BE2C (cell line): ENCODE data around the gene PAPPA2.

Source experiments
- DNase-seq: peaks from one replicate; pipeline ENCODE4 v3.0.0-alpha.2; 2020
- H3K27me3 ChIP-seq: fragments of 250-450 bp; sonication (Bioruptor Pico); 2 replicates; pipeline ENCODE4 v1.5.1; 2020; ENCODE audit warnings: mild to moderate bottlenecking
- H3K36me3 ChIP-seq: fragments of 250-450 bp; sonication (Bioruptor Pico); 2 replicates; pipeline ENCODE4 v1.5.1; 2020; ENCODE audit warnings: mild to moderate bottlenecking
- H3K4me1 ChIP-seq: fragments of 250-450 bp; sonication (Bioruptor Pico); 2 replicates; pipeline ENCODE4 v1.5.1; 2020
- H3K4me3 ChIP-seq: 2 replicates; pipeline ENCODE4 v1.5.1; 2011; ENCODE audit warnings: low read depth, low read length
- H3K9me3 ChIP-seq: fragments of 250-450 bp; sonication (Bioruptor Pico); 2 replicates; pipeline ENCODE4 v1.5.1; 2020
- TF ChIP-seq, protein P1 (sequence below): IDR thresholded peaks from 2 replicates; pipeline ENCODE4 v1.5.1; 2012; ENCODE audit warnings: mild to moderate bottlenecking, low read depth, low read length

The PAPPA2 gene

DNA sequence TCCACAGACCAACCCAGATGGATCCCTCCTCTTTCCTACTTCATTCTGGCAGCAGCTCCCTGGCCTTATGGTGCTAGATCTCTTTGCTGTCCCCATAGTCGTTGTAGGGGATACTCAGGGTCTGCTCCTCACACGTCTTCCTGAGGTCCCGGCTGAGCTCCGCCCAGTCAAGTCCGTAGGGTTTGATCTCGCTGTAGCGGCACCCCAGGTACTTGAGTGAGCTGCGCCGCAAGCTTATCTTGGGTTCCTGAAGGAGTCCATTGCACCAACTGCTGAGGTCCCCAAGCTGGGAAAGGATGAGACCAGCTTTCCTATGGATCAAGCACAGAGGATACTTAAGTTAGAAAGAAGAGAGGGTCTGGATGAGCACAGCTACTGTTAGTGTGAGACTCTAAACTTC, 401.2 kb downstream of the PAPPA2 start:
- DNase-seq: no peak

DNA sequence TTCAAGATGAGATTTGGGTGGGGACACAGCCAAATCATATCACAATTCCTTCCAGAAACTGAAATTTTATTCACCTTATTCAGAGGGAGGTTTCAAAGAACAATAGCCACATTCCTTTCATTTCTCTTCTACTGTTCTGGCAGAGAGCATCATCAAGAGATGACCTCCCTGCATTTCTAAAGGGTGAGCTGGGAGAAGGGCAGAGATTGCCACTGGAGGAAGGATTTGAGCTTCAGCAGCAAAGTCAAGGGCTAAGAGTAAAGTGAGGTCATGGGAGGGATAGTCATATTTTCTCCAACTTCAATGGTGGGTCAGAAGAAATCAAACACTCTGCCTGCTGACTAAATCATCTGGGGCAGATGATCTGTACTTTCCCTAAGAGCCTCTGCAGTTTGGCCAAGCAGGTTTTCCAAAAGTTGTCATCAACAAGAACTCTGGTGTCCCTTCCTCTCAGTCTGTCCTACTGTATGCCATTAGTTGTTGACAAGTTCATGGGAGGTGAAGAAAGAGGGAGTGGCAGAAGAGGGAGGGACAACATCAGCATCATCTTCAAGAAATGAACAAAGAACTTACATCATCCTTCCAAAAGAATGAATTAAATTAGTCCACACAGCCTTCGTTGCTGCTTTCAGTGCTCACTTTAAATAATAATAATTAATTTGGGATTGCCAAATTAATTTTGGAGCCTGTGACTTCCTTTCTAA, 403.2 kb downstream of the PAPPA2 start:
- H3K4me3 ChIP-seq: no peak overlapping the region
- H3K36me3 ChIP-seq: no peaks in the 10 kb centered on the region
- no peak for DNase-seq
- no peaks in the 10 kb centered on the region for H3K9me3 ChIP-seq
- TF ChIP-seq, protein P1, sequence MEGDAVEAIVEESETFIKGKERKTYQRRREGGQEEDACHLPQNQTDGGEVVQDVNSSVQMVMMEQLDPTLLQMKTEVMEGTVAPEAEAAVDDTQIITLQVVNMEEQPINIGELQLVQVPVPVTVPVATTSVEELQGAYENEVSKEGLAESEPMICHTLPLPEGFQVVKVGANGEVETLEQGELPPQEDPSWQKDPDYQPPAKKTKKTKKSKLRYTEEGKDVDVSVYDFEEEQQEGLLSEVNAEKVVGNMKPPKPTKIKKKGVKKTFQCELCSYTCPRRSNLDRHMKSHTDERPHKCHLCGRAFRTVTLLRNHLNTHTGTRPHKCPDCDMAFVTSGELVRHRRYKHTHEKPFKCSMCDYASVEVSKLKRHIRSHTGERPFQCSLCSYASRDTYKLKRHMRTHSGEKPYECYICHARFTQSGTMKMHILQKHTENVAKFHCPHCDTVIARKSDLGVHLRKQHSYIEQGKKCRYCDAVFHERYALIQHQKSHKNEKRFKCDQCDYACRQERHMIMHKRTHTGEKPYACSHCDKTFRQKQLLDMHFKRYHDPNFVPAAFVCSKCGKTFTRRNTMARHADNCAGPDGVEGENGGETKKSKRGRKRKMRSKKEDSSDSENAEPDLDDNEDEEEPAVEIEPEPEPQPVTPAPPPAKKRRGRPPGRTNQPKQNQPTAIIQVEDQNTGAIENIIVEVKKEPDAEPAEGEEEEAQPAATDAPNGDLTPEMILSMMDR: no peak
- no peaks in the 10 kb centered on the region for H3K4me1 ChIP-seq
- peaks cover 6% of the 10 kb centered on the region for H3K27me3 ChIP-seq

More for the DNA sequence above, 401.2 kb downstream of the PAPPA2 start:
- TF ChIP-seq, protein P1: no peak
- no peaks in the 10 kb centered on the region for H3K36me3 ChIP-seq
- H3K4me3 ChIP-seq: no peak overlapping the region
- H3K4me1 ChIP-seq: no peaks in the 10 kb centered on the region
- H3K9me3 ChIP-seq: no peaks in the 10 kb centered on the region
- peaks cover 6% of the 10 kb centered on the region for H3K27me3 ChIP-seq

DNA sequence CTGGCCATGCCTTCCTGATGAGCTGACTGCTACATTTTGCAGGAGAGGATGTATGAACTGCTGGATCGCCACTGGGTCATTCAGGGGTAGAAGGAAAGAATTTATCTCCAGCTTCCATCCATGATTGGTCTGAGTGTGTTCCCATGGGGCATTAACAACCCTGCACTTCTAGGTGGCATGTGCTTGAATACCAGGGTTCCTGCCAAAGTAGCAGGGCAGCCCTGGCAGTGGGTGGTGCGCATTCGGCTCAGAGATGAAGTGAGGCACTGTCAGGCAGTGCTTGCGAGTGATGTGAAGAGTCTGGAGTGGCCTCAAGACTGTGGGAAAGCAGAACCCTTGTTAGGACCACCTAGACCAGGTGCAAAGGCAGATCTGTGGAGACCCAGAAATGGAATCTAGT, 406.6 kb downstream of the PAPPA2 start:
- no peaks in the 10 kb centered on the region for H3K4me1 ChIP-seq
- peaks cover 2% of the 10 kb centered on the region; the same call in 1 of the 2 replicates for H3K9me3 ChIP-seq
- H3K4me3 ChIP-seq: no peak overlapping the region
- TF ChIP-seq, protein P1: no peak
- H3K36me3 ChIP-seq: no peaks in the 10 kb centered on the region
- DNase-seq: no peak
- H3K27me3 ChIP-seq: peaks cover 6% of the 10 kb centered on the region

DNA sequence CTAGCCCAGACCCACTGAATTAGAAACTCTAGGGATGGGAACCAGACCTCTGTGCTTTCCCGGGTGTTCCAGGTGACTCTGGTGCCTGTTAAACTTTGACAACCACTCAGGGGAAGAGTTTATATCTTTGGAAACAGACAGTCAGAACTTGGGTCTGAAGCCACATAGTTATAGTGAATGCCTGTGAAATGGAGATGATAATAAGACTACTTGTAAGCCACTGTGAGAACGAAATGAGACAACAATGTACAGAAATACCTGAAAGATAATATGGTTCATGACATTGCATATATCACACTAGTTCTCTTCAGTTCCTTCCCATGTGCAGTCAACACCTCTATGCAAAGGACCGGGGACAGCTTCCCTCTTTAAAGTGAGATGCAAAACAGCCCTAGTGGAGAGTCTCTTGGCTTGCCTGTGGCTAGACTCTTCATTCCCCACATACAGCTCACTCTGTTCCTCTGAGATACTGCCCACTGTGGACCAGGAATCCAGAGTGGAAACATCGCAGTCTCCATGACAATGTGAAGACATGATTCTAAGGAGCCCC, 414.1 kb downstream of the PAPPA2 start:
- H3K9me3 ChIP-seq: peaks cover 2% of the 10 kb centered on the region; the same call in 1 of the 2 replicates
- no peaks in the 10 kb centered on the region for H3K27me3 ChIP-seq
- H3K36me3 ChIP-seq: no peaks in the 10 kb centered on the region
- TF ChIP-seq, protein P1: no peak
- H3K4me1 ChIP-seq: no peaks in the 10 kb centered on the region; the same call in 1 of the 2 replicates
- DNase-seq: no peak
- no peak overlapping the region for H3K4me3 ChIP-seq

DNA sequence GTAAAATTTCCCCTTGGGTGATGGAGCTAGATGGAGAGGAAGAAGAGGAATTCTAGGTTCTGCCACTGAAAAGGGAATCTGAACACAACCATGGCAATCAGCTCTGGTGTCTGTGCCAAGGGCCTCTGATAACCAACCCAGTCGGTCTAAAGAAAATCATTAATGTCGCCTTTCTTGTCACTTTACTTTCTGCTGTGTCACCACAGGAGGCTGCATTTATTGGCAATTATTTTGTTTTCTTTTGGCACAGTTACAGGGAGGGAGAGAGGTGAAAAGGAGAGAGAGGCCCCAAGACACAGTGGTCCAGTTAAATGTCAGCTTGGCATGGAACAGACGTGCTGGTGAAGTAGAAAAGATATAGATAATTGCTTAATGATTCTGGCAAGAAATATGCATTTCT, 414.6 kb downstream of the PAPPA2 start:
- DNase-seq: no peak
- Histone ChIP-seq H3K4me3 (no peak overlapping the region), H3K9me3 (peaks cover 2% of the 10 kb centered on the region; the same call in 1 of the 2 replicates), H3K36me3 (no peaks in the 10 kb centered on the region), H3K4me1 (no peaks in the 10 kb centered on the region; the same call in 1 of the 2 replicates), H3K27me3 (no peaks in the 10 kb centered on the region)
- TF ChIP-seq, protein P1: no peak
